Measurements from ENCODE around the gene KCNAB1.
A peak's percentile ranks its signal among the peaks of the same experiment; 100 is the strongest.
"Not testable (repeated sequence)": the region's sequence is repeated elsewhere in the genome, so short reads cannot be mapped to it uniquely, and the experiment has no call there.

Gene KCNAB1

DNA sequence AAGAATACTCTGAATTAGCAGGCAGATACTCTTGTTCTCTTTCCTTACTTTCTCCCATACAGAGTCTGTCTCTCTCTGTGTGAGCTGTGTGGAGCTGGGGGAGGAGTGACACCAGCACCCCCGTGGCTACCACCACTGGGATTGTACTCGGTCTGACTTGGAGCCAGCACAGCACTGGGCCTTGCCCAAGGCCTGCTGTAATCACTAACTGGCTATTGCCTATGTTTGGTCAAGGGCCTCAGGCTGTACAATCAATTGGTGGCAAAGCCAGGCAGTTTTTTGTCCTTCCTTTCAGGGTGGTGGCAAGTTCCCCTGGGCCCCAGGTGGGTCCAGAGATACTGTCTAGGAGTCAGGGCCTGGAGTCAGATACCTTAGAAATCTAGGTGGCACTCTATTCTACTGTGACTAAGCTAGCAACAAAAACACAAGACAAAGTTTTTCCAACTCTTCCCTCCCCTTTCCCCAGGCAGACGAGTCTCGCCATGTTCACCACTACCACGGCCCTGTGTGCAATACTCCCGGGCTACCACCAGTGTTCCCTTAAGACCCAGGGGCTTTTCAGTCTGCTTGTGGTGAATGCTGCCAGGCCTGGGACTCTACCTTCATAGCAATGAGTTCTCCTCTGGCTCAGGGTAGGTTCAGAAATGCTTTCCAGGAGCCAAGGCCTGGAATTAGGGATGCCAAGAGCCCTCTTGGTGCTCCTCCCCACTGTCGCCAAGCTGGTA, 151.8 kb downstream of the KCNAB1 start:
- in situ Hi-C loops (cut with HindIII; ENCODE audit: low sequenced_read_pairs): no loop called here

DNA sequence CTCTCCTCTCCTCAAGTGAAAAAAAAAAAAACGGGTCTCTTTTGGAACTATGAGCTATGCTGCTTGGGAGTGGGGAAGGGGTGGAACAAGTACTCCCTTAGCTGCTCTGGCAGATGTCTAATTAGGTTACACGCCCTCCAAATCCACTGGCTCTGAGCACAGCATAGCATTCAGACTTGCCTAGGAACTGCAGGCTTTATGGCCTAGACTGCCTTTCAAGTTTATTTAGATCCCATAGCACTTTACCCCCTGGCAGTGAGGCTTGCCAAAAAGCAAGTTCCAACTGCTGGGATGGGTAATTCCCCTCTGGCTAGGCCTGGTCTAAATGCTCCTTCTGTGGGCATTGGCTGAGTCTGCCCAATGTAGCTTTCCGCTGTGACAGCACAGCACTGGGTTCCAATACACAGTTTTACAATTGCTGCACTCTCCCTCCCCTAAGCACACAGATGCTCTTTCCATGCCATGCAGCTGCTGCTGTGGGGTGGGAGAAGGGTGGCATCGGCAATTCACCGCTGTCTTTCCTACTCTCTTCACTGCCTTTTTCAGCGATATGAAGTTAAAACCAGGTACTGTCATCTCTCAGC, 152.8 kb downstream of the KCNAB1 start:
- TF ChIP-seq, protein P1, sequence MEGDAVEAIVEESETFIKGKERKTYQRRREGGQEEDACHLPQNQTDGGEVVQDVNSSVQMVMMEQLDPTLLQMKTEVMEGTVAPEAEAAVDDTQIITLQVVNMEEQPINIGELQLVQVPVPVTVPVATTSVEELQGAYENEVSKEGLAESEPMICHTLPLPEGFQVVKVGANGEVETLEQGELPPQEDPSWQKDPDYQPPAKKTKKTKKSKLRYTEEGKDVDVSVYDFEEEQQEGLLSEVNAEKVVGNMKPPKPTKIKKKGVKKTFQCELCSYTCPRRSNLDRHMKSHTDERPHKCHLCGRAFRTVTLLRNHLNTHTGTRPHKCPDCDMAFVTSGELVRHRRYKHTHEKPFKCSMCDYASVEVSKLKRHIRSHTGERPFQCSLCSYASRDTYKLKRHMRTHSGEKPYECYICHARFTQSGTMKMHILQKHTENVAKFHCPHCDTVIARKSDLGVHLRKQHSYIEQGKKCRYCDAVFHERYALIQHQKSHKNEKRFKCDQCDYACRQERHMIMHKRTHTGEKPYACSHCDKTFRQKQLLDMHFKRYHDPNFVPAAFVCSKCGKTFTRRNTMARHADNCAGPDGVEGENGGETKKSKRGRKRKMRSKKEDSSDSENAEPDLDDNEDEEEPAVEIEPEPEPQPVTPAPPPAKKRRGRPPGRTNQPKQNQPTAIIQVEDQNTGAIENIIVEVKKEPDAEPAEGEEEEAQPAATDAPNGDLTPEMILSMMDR (IDR thresholded peaks at IDR 0.05; ENCODE audit: low read depth, low read length): no peak
- DNase-seq (ENCODE audit: low read depth, low spot score): no peak
- in situ Hi-C loops (cut with HindIII; ENCODE audit: low sequenced_read_pairs): no loop called here
- no peak overlapping the region for H3K4me3 ChIP-seq (ENCODE audit: low read depth, low read length)

More for the DNA sequence above, 151.8 kb downstream of the KCNAB1 start:
- DNase-seq (ENCODE audit: low read depth, low spot score): no peak
- TF ChIP-seq, protein P1 (IDR thresholded peaks at IDR 0.05; ENCODE audit: low read depth, low read length): no peak
- no peak overlapping the region for H3K4me3 ChIP-seq (ENCODE audit: low read depth, low read length)

DNA sequence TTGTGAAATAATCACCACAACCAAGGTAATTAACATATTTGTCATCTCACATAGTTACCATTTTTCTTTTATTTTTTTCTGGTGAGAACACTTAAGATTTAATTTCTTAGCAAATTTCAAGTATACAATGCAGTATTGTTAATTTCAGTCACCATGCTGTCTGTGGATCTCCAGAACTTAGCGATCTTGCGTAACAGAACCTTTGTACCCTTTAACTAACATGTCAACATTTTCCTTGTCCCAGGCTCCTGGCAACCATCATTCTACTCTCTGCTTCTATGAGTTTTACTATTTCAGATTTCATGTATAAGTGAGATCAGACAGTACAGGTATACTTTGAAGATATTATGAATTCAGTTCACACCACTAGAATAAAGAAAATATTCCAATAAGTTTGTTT, 154.4 kb downstream of the KCNAB1 start:
- TF ChIP-seq, protein P1 (IDR thresholded peaks at IDR 0.05; ENCODE audit: low read depth, low read length): no peak
- H3K4me3 ChIP-seq (ENCODE audit: low read depth, low read length): no peak overlapping the region
- in situ Hi-C loops (cut with HindIII; ENCODE audit: low sequenced_read_pairs): no loop called here
- no peak for DNase-seq (ENCODE audit: low read depth, low spot score)

DNA sequence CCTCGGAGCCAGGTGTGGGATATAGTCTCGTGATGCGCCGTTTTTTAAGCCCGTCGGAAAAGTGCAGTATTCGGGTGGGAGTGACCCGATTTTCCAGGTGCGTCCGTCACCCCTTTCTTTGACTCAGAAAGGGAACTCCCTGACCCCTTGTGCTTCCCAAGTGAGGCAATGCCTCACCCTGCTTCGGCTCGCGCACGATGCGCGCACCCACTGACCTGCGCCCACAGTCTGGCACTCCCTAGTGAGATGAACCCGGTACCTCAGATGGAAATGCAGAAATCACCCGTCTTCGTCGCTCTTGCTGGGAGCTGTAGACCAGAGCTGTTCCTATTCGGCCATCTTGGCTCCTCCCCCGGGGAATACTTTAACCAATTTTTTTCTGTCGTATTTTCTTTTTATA, 164.3 kb downstream of the KCNAB1 start:
- DNase-seq (ENCODE audit: low read depth, low spot score); in situ Hi-C loops (cut with HindIII; ENCODE audit: low sequenced_read_pairs): not testable (repeated sequence)

GRCh38 chr3:156285626-156286025, 165.2 kb downstream of the KCNAB1 start:
- TF ChIP-seq, protein P1 (IDR thresholded peaks at IDR 0.05; ENCODE audit: low read depth, low read length): no peak
- no peak overlapping the region for H3K4me3 ChIP-seq (ENCODE audit: low read depth, low read length)
- in situ Hi-C loops (cut with HindIII; ENCODE audit: low sequenced_read_pairs): no loop called here
- no peak for DNase-seq (ENCODE audit: low read depth, low spot score)

More for the DNA sequence above, 164.3 kb downstream of the KCNAB1 start:
- not testable (repeated sequence) for H3K4me3 ChIP-seq (ENCODE audit: low read depth, low read length)

GRCh38 chr3:156290924-156291271, 170.5 kb downstream of the KCNAB1 start:
- in situ Hi-C loops (cut with HindIII; ENCODE audit: low sequenced_read_pairs): no loop called here
- DNase-seq (ENCODE audit: low read depth, low spot score): no peak
- TF ChIP-seq, protein P1 (IDR thresholded peaks at IDR 0.05; ENCODE audit: low read depth, low read length): no peak
- peak overlapping the region; percentile 26 for H3K4me3 ChIP-seq (ENCODE audit: low read depth, low read length)
